HPDE6-E6E7 (cell line): Measurements from ENCODE around the gene TGM1.

Source experiments
- DNase-seq: peaks from one replicate; pipeline ENCODE4 v3.0.0; 2011; ENCODE audit warnings: missing footprints; ENCODE audit errors: extremely low spot score

The TGM1 gene

DNA sequence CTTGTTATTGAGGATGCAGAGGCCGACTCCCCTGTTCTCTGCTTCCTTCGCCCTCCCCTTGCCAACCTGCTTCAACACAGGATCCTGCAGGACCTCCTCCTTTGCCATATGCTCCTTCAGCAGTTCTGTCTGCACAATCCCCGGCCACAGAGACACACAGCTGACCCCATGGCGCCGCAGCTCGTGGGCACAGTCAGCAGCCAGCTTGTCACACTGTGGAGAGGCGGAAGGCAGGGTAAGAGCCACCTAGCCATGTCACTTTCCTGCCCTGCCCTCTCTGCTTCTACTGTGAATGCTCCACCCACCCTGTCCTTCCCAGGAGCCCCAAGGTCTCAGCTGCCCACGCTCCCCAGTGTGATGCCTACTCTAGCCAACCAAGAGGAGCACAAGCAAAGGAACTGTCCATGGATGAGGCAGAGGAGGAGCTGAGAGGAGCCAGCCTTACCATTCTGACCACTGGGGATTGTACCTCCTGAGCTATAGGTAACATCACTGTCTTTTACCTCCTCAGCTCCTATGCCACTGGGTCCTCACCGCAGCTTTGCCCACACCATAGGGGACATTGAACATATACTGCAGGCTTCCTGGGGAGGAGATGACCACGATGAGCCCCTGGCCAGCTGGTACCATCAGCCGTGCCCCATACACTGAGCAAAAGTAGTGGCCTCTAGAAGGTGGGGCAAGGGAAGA is 29.3 kb upstream of the TGM1 start:
- no peak for DNase-seq

DNA sequence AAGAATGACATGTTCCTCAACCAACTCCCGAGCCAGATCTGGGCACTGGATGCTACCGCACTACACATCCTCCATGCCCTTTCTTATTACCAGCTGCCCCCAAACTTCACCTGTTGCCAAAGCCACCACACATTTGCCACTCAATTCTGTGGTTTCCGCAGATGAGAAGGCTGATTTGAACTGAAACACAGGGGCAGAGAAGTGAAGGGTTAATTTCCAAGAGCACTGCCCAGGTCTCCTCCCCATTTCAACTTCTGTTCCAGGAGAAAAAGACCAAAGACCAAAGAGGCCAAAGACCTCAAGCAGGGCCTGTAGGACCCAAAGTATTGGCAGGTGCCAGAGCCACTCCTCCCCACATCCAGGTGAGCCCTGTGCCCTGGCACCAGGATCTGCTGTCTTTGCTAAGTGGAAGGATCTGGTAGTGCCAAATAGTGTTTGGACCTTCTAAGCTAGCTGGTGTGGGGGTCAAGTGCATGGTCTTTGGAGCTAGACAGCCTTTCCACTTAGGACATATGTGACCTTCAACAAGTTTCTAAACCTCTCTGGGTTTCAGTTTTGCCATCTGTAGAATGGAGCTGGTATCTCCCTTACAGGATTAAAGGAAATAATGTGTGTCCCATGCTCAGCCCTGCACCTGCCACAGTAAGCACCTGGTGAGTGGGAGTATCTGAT is 28.6 kb upstream of the TGM1 start:
- no peak for DNase-seq

DNA sequence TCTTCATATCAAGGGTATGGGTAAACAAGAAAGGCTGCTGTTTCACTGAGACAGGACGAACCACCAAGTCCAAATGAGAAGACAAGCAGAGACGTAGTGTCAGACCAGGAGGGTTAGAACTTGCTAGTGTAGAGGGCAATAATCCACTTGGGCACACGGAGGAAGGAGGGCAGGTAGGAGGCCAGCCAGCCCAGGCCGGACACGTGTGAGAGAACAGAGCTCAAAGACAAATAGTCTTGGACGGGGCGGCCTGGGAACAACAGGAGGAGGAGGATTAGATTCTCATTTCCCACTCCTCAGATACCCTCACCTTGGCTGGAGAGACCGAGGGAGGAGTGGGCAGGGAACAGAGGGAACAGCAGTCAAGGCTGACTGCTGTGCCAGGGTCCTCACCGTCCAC is 27.8 kb upstream of the TGM1 start:
- no peak for DNase-seq

DNA sequence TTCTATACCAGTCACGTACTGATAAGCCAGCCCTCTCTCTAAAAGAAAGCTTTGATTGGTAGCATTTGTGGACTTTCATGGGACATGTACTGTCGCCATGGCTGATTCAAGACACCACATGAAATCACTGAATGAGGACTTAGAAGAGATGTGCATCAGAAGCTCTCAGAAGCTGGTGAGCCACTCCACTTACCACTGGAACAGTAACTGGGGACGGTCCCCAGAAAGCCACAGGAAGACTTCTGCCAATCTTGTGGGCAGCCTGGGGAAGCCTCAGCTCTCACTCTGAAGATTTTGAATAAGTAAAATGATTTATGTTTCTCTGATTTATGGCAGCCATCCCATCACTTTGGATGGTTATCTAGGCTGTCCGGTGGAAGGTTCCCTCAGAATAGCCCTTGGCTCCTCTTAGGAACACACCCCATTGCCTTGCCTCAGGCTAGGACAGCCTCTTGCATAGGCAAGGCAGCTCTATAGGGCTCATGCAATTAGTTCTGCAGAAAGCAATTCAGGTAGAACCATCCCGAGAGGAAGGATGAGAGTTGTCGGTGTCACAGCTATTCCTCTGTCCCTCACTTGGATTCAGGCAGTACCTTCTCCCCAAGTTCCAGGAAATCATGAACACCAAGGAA is 26.8 kb upstream of the TGM1 start:
- no peak for DNase-seq

DNA sequence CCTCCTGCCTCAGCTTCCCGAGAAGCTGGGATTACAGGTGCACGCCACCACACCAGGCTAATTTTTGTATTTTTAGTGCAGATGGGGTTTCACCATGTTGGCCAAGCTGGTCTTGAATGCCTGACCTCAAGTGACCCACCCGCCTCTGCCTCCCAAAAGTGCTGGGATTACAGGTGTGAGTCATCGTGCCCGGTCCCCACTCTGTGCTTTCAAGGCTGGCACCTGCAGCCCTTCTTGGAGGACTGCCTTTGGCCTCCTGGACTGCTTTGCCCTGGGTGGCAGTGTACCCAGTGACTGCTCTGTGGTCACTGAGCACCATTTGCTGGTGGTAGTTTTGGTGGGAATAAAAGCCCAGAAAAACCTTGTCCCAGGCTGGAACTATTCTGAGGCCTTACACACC is 24.0 kb upstream of the TGM1 start:
- no peak for DNase-seq

DNA sequence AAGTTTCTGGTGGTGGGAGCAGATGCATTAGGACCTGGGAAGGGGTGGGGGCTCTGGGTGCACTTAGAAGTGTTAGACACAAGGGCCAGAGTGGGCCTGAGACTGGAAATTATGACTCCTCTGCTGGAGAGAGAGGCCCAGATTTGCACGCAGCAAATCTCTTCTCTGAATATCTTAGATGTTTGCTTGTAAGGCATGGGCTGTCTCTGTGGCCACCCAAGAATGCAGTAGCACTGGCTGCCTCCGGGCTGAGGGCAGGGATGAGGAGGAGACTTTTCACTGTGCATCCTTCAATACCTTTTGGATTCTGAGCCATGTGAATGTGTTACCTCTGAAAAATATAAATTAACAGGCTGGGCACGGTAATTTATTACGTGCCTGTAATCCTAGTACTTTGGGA is 22.4 kb upstream of the TGM1 start:
- DNase-seq, result no peak

DNA sequence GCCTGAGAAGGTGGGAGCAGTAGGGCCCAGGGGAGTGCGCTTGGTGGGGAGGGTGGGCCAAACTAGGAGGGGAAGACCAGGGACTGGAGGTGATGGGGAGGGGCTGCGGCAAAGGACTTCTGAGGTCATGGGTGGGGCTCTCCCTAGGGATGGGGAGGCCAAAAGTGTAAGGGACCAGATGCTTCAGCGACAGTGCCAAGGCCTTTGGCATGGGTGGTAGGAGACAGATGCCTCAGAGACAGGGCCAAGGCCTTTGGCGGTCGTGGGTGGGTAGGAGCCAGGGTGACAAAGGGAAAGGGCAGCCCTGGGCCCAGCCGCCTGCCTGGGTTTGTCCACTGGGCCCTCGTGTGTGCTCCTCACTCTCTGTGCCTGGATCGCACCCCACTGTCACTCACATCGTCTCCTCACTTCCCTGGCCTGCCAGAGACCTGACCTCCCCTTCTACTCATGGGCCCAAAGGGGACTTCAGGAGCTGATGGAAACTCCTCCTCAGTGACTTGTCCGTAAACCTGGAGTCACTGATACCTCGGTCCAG is 21.6 kb upstream of the TGM1 start:
- no peak for DNase-seq

DNA sequence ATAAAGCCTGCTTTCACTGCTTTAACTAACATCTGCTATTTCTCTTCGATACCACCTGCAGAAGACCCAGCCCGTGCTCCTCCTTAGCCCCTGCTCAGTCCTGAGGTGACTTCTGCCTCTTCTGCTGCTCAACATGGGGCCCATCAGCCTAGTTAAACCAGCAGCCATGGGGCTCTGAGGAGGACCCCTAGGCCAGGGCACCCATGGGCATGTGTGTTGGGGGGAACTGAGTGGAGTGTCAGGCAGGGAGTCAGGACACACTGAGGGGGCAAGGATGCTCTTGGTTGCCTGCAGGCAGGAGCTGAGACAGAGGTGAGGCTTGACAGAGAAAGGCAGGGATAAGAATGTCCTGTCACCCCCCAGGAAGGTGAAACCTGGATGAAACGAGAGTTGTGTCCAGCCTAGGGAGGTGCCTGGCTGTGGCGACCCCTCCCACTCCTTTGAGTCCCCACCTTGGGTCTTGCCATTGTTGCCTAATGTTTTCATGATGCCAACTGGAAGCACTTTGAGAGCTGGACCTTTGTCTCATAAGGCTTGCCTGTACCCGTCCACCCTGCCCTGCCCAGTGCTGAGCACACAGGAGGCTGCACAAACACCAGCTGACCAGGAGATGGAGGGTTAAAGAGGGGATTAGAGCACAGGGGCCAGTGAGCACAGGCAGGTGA is 21.0 kb upstream of the TGM1 start:
- DNase-seq, result no peak

DNA sequence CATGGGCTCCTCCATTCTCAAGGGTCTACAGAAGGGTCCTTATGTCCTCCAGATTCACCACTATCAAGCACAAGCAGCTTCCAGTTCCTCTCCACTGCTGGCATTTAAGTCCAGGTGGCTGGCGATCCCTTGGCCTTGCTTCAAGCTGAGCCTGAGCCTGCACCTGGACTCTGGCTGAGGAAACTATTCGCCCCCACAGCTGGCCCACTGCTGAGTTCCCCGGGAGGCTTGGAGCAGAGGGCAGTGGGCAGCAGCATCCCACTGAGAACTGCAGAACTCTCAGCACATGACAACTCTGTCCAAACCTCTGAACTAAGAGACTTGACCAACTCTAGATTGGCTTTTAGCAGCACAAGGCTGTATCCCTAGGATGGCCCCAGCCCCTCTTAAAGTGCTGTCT is 19.8 kb upstream of the TGM1 start:
- no peak for DNase-seq

DNA sequence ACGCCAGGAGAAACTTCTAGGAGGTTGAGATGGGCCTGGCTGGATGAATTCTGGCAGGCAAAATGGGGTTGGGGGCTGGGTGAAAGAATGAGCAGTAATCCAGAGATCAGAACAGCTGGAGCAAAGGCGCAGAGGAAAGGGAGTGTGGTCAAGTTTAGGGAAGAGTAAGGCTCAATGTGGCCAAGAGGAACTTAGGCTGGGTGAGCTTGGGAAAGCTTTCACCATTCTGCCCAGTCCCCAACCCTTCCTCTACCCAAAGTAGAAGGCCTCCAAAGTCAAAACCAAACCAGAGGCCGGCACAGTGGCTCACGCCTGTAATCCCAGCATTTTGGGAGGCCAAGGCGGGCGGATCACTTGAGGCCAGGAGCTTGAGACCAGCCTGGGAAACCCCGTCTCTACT is 18.7 kb upstream of the TGM1 start:
- no peak for DNase-seq

DNA sequence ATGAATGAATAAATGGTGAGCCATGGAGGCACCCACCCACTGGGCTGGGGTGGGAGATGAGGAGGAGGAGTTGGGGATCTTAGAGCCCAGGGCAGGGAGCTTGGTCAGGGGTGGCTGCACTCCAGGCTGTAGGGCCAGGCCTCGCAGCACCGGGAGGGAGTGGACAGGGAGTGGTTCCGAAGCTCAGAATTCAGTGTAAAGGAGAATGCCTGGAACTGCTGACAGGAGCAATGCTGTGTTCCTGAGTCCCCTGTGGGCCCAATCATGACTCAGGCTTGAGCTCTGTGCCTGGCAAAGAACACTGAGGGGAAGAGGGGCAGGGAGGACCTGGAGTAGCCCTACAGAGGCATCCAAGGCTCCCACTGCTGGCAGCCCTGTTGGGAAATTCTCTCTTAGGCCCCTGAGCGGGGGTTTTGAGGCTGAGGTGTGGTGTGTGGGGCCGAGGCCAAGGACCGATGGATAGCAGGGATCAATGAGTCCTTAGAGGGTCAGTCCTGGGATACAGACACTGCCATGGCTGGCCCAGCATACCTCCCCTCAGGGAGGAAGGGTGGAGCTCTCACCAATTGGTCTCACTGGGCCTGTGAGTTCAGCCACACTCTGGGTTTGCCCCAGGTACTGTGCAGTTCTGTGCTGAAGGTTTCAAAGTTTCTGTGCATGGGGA is 18.0 kb upstream of the TGM1 start:
- DNase-seq, result no peak

DNA sequence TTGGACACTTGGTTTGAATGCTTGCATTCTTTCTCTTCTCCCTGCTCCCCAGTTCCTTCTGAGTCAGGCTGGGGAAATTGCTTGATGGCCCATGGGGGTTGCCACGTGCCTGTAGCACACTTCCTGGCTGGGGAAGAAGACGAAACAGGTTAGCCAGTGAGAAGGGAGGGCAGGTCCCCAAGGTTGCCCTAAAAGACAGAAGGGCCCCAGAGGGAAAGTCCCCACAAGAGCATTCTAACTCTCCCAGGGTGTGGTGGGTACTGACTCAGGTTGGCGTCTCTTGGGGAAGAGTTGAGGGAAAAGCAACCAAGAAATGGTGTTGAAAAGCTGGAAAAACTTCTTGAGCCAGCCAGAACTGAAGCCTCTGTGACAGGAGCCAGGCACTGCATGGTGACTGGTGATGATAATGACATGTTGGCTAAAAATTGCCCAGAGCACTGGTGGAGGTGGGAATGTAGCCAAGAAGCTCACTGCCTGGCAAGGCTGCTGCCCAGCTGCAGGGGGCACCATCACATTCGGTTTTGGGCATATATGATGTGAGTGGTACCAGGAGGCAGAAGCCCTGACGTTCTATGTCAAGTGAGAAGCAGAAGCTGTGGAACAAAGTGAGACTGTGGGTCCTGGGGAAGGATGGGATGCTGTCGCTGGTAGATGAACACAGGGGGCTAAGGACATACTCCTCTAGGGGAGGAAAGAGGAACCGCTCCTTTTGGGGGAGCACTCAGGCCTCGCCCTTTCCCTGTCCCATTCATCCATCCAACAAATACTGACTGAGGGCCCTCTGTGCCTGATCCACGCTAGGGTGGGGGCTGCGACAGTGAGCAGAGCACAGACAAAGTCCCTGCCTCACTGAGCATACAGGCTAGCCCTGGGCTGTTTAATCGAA is 16.6 kb upstream of the TGM1 start:
- DNase-seq, result peak; percentile 35

DNA sequence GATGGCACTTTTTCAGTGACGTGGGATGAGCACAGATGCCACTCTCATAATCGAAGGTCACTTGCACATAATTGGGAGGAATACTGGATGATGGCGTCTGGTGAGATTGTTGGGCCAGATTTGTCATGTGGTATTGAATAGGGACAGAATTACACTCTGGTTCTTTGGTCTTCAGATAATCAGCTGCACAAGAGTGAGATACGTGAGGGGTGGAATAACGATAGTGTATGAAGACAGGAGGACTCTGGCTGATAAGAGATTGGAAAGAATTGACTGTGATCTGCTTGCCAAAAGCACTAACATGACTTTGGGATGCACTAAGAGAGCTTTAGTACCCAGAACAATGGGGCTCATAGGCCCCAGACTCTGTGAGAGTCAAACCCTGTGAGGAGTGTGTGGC is 15.4 kb upstream of the TGM1 start:
- no peak for DNase-seq

DNA sequence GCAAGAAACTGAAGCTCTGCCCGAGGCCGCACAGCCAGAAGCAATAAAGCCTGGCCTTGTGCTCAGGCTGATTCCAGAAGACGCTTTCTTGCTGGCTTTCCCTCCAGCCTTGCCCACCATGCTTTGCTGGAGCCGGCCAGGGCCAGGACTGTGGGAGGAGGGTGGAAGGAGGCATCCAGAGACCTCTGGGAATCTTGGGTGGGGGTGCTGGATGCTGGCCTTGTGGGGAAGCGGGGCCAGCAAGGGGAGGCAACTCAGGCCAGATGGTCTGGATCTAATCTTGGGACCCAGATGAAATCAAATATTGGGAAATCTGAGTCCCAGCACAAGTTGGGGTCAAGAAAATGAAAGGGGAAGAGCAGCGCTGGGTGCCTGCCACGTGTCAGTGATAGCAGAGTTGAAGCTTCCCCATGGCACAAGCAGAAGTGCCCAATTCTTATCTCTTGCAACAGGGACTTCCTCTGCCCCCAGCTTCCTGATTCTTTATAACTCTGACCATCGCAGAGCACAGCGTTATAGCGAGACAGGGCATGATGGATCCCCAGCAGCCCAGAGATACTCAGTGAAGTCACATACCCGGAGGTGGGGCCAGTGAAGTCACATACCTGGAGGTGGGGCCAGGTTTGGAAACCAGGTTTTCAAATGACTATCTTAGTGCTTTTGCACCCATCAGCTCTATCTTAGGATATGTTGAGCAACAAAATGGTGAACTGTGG is 14.8 kb upstream of the TGM1 start:
- DNase-seq, result no peak

DNA sequence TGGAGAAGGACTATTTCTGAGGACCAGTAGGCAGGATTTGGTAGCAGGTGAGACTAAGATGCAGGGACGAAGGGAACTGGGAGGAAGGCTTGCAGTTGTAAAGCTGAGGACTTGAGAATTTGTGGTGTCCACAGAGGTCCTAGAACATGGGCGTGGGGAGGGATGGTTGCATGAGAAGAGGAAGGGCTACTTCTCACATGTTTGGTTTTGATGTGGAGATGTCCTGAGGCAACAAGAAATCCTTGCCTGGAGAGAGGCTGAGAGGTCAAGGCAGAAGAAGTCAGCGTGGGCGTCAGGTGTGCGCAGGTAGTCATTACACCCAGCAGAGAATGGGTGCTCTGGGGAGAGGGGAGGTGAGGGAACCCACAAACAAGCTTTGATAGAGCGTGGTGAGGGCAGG is 14.1 kb upstream of the TGM1 start:
- DNase-seq, result no peak

DNA sequence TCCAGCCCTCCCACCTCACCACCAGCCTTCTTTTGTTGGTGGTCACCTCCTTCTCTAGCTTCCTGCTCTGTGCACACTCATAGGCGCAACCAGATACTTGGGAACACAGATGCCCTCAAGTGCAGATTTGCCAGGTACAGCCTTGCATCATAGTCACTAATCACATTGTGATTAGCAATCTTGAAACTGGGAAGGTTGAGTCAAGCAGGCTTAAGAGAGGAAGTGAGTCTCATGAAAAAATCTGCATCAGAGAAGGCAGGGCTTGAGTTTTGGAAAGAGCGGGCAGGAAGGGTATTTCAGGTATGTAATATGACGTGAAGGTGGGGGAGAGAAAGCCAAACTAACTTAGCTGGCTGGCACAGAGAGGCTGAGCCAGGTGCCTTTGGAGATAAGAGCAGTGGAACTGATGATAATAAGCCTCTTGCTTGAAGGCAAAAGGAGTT is 11.1 kb upstream of the TGM1 start:
- DNase-seq, result peak; percentile 83

DNA sequence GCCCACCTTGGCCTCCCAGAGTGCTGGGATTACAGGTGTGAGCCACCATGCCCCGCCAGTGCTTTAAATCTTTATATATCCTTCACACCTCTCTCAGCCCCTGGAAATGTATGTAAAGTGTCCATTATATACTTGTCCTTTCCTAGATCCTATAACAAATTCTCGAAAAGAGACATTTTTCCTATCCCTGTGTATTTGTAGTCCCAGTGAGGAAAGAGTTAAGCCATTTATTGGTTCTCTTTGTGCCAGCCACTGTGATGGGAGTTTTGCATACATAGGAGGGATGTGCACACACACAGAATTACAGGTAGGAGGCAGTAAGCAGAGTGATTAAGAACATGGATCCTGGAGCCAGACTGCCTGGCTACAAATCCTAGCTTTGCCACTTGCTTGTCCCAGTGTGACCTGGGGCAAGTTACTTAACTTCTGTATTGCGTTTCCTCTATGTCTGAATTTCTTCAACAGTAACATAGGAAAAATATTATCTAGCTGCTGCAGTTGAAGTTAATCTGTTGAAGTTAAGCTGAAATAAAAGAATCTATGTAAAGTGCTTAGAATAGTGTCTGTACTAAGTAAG is 10.5 kb upstream of the TGM1 start:
- no peak for DNase-seq

DNA sequence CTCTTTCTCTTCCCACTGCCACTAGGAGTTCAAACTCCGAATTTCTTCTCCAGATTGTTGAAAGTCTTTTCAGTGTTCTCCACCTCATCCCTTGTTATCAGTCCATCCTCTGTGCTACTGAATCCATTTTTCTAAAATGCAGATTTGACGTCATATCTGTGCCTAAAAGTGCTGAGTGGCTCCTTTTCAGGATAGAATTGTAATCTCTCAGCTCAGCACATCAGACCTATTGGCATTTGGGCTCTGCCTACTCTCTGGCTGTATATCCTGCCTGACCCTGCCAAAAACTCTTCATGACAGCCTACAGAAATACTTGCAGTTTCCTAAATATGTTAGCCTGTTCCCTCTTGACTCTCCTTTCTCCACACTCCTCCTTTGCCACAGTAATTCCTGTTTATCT is 9.5 kb upstream of the TGM1 start:
- DNase-seq, result no peak

DNA sequence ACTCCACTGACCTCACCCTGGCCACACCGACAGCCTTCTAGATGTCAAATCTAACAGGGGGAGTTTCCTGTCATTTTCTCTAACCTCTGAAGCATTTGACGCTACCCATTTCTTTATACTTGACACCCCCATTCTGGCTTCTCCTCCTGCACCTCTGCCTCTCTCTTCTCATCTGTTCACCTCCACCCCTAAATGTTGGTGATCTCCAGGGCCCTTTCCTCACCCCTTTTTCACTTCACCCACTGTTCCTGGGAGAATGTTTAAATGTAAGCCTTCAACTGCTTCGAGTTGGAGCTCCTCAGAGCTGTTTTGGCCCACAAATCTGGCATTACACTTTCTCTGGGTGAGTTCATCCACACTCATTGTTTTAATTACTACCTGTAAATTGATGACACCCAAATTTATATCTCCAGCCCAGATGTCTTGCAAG is 8.9 kb upstream of the TGM1 start:
- DNase-seq, result no peak
